Liver (tissue), 3 donors: ENCODE data around the gene NACAD.

ENCODE experiments used
- EGR1 ChIP-seq, 2 donors: IDR thresholded peaks; 2 replicates each; pipeline ENCODE4 v1.6.1; 2016 to 2018; ENCODE audit warnings: antibody characterized with exemption in 2 of 2, low read depth in 2 of 2
- HNF4G ChIP-seq: IDR thresholded peaks from 2 replicates; pipeline ENCODE4 v1.6.1; 2016; ENCODE audit warnings: antibody characterized with exemption
- JUND ChIP-seq, 2 donors: IDR thresholded peaks; 2 replicates each; pipeline ENCODE4 v1.6.1; 2016; ENCODE audit warnings: antibody characterized with exemption in 2 of 2
- NR2F2 ChIP-seq: IDR thresholded peaks from 2 replicates; pipeline ENCODE4 v1.6.1; 2016; ENCODE audit warnings: antibody characterized with exemption
- RAD21 ChIP-seq, 2 donors: IDR thresholded peaks; 2 replicates each; pipeline ENCODE4 v1.6.1; 2016; ENCODE audit warnings: antibody characterized with exemption in 2 of 2, mild to moderate bottlenecking in 2 of 2
- SP1 ChIP-seq: IDR thresholded peaks from 2 replicates; pipeline ENCODE4 v1.6.1; 2018; ENCODE audit warnings: antibody characterized with exemption, mild to moderate bottlenecking
- TAF1 ChIP-seq: conservative IDR thresholded peaks from 2 replicates; pipeline ENCODE4 v1.6.1; 2016; ENCODE audit warnings: antibody characterized with exemption, mild to moderate bottlenecking
- TF ChIP-seq, protein P1 (sequence below): fragments of 150-350 bp; IDR thresholded peaks from 2 replicates; pipeline ENCODE4 v1.5.1; 2017; ENCODE audit warnings: improper control_type of control experiment, low read depth, low read length; ENCODE audit not compliant: missing input control
- TF ChIP-seq, protein P2 (sequence below): IDR thresholded peaks from 2 replicates; pipeline ENCODE4 v1.6.1; 2016; ENCODE audit warnings: antibody characterized with exemption
- TF ChIP-seq, protein P3 (sequence below): IDR thresholded peaks from 2 replicates; pipeline ENCODE4 v1.6.1; 2016; ENCODE audit warnings: antibody characterized with exemption
- donor health status: healthy.
- donor health status: healthy.

DNA sequence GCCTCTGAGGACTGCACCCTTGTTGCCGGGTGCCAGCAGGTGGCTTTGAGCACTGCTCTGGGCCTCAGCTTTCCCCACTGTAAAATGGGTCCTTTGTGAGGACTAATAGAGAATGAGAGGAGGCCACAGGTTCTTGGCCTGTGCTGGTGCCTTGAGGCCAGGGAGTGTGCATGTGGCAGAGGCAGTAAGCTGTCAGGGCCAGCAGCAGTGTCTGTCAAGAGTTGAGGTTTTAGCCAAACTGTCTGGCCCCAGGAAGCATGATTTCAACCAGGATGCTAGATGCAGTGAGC, 13.5 kb downstream of the NACAD start:
- TF ChIP-seq, protein P1, sequence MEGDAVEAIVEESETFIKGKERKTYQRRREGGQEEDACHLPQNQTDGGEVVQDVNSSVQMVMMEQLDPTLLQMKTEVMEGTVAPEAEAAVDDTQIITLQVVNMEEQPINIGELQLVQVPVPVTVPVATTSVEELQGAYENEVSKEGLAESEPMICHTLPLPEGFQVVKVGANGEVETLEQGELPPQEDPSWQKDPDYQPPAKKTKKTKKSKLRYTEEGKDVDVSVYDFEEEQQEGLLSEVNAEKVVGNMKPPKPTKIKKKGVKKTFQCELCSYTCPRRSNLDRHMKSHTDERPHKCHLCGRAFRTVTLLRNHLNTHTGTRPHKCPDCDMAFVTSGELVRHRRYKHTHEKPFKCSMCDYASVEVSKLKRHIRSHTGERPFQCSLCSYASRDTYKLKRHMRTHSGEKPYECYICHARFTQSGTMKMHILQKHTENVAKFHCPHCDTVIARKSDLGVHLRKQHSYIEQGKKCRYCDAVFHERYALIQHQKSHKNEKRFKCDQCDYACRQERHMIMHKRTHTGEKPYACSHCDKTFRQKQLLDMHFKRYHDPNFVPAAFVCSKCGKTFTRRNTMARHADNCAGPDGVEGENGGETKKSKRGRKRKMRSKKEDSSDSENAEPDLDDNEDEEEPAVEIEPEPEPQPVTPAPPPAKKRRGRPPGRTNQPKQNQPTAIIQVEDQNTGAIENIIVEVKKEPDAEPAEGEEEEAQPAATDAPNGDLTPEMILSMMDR, result no peak
- TF ChIP-seq SP1 (no peak), NR2F2 (no peak), JUND (IDR thresholded peaks at IDR 0.05) (no peak), HNF4G (no peak), EGR1 (IDR thresholded peaks at IDR 0.05; ENCODE audit: low read depth in 2 of 2) (no peak), TAF1 (no peak), RAD21 (IDR thresholded peaks at IDR 0.05) (no peak)
- TF ChIP-seq, protein P2, sequence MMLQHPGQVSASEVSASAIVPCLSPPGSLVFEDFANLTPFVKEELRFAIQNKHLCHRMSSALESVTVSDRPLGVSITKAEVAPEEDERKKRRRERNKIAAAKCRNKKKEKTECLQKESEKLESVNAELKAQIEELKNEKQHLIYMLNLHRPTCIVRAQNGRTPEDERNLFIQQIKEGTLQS, result no peak
- TF ChIP-seq, protein P3, sequence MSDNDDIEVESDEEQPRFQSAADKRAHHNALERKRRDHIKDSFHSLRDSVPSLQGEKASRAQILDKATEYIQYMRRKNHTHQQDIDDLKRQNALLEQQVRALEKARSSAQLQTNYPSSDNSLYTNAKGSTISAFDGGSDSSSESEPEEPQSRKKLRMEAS, result no peak
